GM12878 (cell line): Measurements from ENCODE around the gene RIMS1. TPM values are rescaled to one million over a fixed set of nuclear protein-coding genes. Genes with fewer than 3 reads are reported as not detected.

Source experiments
- ATAC-seq: fragments of 200-7000 bp; cut with Tn5 transposase; 3 replicates; pipeline ENCODE4 v1.9.1; 2020; ENCODE audit warnings: mild to moderate bottlenecking, moderate library complexity
- BruUV-seq: library from RNA; stranded (reverse); fragments of 400-500 nt; replicated peaks from 2 replicates; lab custom pipeline; 2021; lab: Mats Ljungman, UMichigan
- CTCF ChIA-PET: fragments of 300-600 bp; sonication (Branson Sonifier 250); formaldehyde crosslinking; extraction: SDS; loops from one replicate; lab custom pipeline; 2021; ENCODE audit warnings: inconsistent platforms; lab: Yijun Ruan, JAX
- POLR2A ChIA-PET: fragments of 350-600 bp; formaldehyde crosslinking; extraction: SDS; loops from one replicate; lab custom pipeline; 2021; ENCODE audit warnings: inconsistent platforms; lab: Charles Lee
- RAD21 ChIA-PET: fragments of 300-600 bp; sonication (Branson Sonifier 250); formaldehyde crosslinking; loops from one replicate; lab custom pipeline; 2023; ENCODE audit warnings: antibody characterized with exemption; ENCODE audit not compliant: unreplicated experiment; lab: Charles Lee
- SMC1A ChIA-PET: fragments of 300-600 bp; sonication (Branson Sonifier 250); formaldehyde crosslinking; loops from one replicate; lab custom pipeline; 2023; ENCODE audit not compliant: unreplicated experiment, uncharacterized antibody; lab: Charles Lee
- DNase-seq: peaks from one replicate; pipeline ENCODE4 v3.0.0-alpha.2; 2011; ENCODE audit warnings: low read depth, low spot score
- FAIRE-seq: peaks from 3 replicates; lab custom pipeline; 2011; peaks lifted over from hg19 to GRCh38; lab: Jason Lieb, UNC
- H2AFZ ChIP-seq: 2 replicates; pipeline ENCODE4 v1.6.0; 2011; ENCODE audit warnings: low read depth, low read length, control low read depth; ENCODE audit not compliant: control insufficient read depth
- H3K27ac ChIP-seq: 2 replicates; pipeline ENCODE4 v1.5.1; 2011; ENCODE audit warnings: control low read depth; ENCODE audit not compliant: control insufficient read depth, insufficient read depth
- H3K27me3 ChIP-seq, 2 experiments: replicated peaks in 1 of 2; 2 replicates each; pipeline versions ENCODE4 v1.6.0 to v1.6.1; 2011; ENCODE audit warnings: low read length in 1 of 2; ENCODE audit not compliant: control insufficient read depth in 2 of 2, insufficient read depth in 2 of 2
- H3K36me3 ChIP-seq, 2 experiments: 2 replicates each; pipeline ENCODE4 v1.5.1; 2011; ENCODE audit warnings: low read length in 1 of 2; ENCODE audit not compliant: control insufficient read depth in 2 of 2, insufficient read depth in 2 of 2
- H3K4me1 ChIP-seq: 2 replicates; pipeline ENCODE4 v1.6.1; 2011; ENCODE audit warnings: mild to moderate bottlenecking, low read length, moderate library complexity, mixed read lengths; ENCODE audit not compliant: control insufficient read depth, insufficient read depth
- H3K4me2 ChIP-seq: 2 replicates; pipeline ENCODE4 v1.6.0; 2011; ENCODE audit warnings: control low read depth; ENCODE audit not compliant: control insufficient read depth, insufficient read depth
- H3K4me3 ChIP-seq: fragments of 200-600 bp; sonication (generic); 2 replicates; pipeline ENCODE4 v1.5.1; 2016
- H3K79me2 ChIP-seq: 2 replicates; pipeline ENCODE4 v1.6.0; 2011; ENCODE audit warnings: low read length; ENCODE audit not compliant: control insufficient read depth, insufficient read depth
- H3K9ac ChIP-seq: 2 replicates; pipeline ENCODE4 v1.8.0; 2011; ENCODE audit warnings: low read length, control low read depth, mixed read lengths; ENCODE audit not compliant: control insufficient read depth, insufficient read depth
- H3K9me3 ChIP-seq: replicated peaks from 3 replicates; pipeline ENCODE4 v1.5.1; 2011; ENCODE audit warnings: mild to moderate bottlenecking, low read length; ENCODE audit not compliant: control insufficient read depth, insufficient read depth
- H4K20me1 ChIP-seq: 2 replicates; pipeline ENCODE4 v1.6.0; 2011; ENCODE audit not compliant: control insufficient read depth, insufficient read depth
- BCL11A ChIP-seq: IDR thresholded peaks from 2 replicates; pipeline ENCODE4 v1.6.1; 2011; ENCODE audit warnings: low read depth, low read length
- CHD4 ChIP-seq: fragments of 200-600 bp; sonication (generic); IDR thresholded peaks from 2 replicates; pipeline ENCODE4 v1.6.1; 2016; ENCODE audit warnings: mild to moderate bottlenecking
- HDAC6 ChIP-seq: fragments of 200-600 bp; sonication (generic); IDR thresholded peaks from one replicate; pipeline ENCODE4 v1.8.0; 2017; ENCODE audit warnings: antibody characterized with exemption; ENCODE audit not compliant: unreplicated experiment
- IRF4 ChIP-seq: IDR thresholded peaks from 2 replicates; pipeline ENCODE4 v1.6.1; 2011; ENCODE audit warnings: low read depth, low read length
- NFIC ChIP-seq: IDR thresholded peaks from 2 replicates; pipeline ENCODE4 v1.6.1; 2012; ENCODE audit warnings: low read depth, mild to moderate bottlenecking, inconsistent platforms, low read length, moderate library complexity
- POLR2A ChIP-seq: IDR thresholded peaks from 2 replicates; pipeline ENCODE4 v1.6.1; 2011; ENCODE audit warnings: low read depth, mild to moderate bottlenecking, low read length
- POLR2AphosphoS5 ChIP-seq: IDR thresholded peaks from 2 replicates; pipeline ENCODE4 v1.6.1; 2011; ENCODE audit warnings: mild to moderate bottlenecking, low read length, inconsistent platforms
- ZNF622 ChIP-seq: fragments of 450-650 bp; IDR thresholded peaks from 2 replicates; pipeline ENCODE4 v1.6.1; 2017; ENCODE audit warnings: mild to moderate bottlenecking, inconsistent platforms
- WGBS: methylation state at CpG from one replicate; pipeline ENCODE4 v1.1.6; 2016; ENCODE audit warnings: low lambda C conversion rate; ENCODE audit not compliant: insufficient replicate concordance, insufficient coverage; ENCODE audit errors: missing lambda C conversion rate; 5-methylcytosine and 5-hydroxymethylcytosine counted together
- in situ Hi-C: fragments of 300-500 bp; cut with MboI; formaldehyde crosslinking; loops from 9 replicates; pipeline ENCODE4 v1.14.3; 2018; ENCODE audit warnings: mixed read lengths
- intact Hi-C: fragments of 100-400 bp; cut with micrococcal nuclease; formaldehyde crosslinking; loops from one replicate; pipeline ENCODE4 v1.14.2; 2022; ENCODE audit not compliant: unreplicated experiment
- polyA plus RNA-seq, 11 experiments: library from polyadenylated mRNA; depleted of rRNA in 4 of 11; unstranded in 6 of 11; stranded (reverse) in 5 of 11; fragments of >200 nt; fragmentation: Nextera tagmentation in 4 of 11; fragmentation: Illumina TruSeq in 1 of 11; extraction: Ambion mirVana in 4 of 11; extraction: Trizol in 1 of 11; gene quantifications; 1 replicate in 1 of 11; 2 replicates in 10 of 11; pipeline versions ENCODE4 v1.2.1 to v1.2.3, GENCODE V29; 2011 to 2016; ENCODE audit warnings: inconsistent platforms in 2 of 11, missing spikeins in 2 of 11, low read depth in 1 of 11
- total RNA-seq, 4 experiments: library from RNA; depleted of rRNA in 3 of 4; stranded (reverse); fragments of >200 nt in 3 of 4; fragmentation: Illumina TruSeq in 1 of 4; extraction: Trizol in 1 of 4; gene quantifications; 2 replicates each; pipeline versions ENCODE4 v1.2.1 to v1.2.3, GENCODE V29; 2013 to 2021
- TF ChIP-seq, protein P1 (sequence below): IDR thresholded peaks from 2 replicates; pipeline ENCODE4 v1.6.1; 2012; ENCODE audit warnings: mild to moderate bottlenecking, low read depth, low read length
- TF ChIP-seq, protein P2 (sequence below): IDR thresholded peaks from 2 replicates; pipeline ENCODE4 v1.6.1; 2012; ENCODE audit warnings: low read depth, low read length, improper control_type of control experiment

RIMS1 gene
- total and polyA plus RNA-seq, 10 of the 15 experiments (the other 5 are each of a cell fraction or from before 2014, with no cell fraction given): 0.05 to 0.76 (median 0.23) TPM

DNA sequence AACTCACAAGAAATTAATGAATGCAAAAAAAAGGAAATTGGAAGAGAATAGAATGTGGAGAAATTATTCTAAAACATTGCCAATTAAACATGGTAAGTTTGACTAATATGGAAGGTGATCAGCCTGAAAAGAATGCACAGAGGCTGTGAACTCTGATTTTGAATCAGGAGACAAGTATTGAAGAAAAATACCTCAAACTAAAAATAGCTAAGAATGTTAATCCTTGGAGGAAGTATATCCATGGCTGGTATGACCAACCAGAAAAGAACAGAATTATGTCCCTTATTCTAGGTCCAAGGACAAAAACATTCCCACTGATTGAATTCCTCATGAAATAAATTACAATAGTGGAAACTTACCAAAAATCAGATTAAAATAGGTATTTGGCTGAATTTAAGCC lies 7.3 kb upstream of the RIMS1 start:
- no peak overlapping the region for H3K4me2 ChIP-seq
- H3K79me2 ChIP-seq: no peaks in the 10 kb centered on the region
- ChIA-PET POLR2A (no interaction called here), CTCF (no interaction called here), SMC1A (no interaction called here), RAD21 (no interaction called here)
- no peak overlapping the region for H2AFZ ChIP-seq
- FAIRE-seq (no peak), DNase-seq (no peak)
- no peak overlapping the region for H3K27ac ChIP-seq
- H3K9me3 ChIP-seq: no peaks in the 10 kb centered on the region
- no peaks in the 10 kb centered on the region for H3K4me1 ChIP-seq
- intact Hi-C loops: no loop called here
- in situ Hi-C loops: no loop called here
- no TSS peak for BruUV-seq
- no peaks in the 10 kb centered on the region for H3K36me3 ChIP-seq
- H3K9ac ChIP-seq: no peak overlapping the region
- TF ChIP-seq NFIC (no peak), POLR2AphosphoS5 (no peak), IRF4 (no peak), HDAC6 (no peak), ZNF622 (no peak), CHD4 (no peak), POLR2A (no peak)
- TF ChIP-seq, all 136 proteins: peak for 0
- Histone ChIP-seq H4K20me1 (no peaks in the 10 kb centered on the region), H3K27me3 (no peaks in the 10 kb centered on the region), H3K4me3 (no peak overlapping the region)
- ATAC-seq: no peak

DNA sequence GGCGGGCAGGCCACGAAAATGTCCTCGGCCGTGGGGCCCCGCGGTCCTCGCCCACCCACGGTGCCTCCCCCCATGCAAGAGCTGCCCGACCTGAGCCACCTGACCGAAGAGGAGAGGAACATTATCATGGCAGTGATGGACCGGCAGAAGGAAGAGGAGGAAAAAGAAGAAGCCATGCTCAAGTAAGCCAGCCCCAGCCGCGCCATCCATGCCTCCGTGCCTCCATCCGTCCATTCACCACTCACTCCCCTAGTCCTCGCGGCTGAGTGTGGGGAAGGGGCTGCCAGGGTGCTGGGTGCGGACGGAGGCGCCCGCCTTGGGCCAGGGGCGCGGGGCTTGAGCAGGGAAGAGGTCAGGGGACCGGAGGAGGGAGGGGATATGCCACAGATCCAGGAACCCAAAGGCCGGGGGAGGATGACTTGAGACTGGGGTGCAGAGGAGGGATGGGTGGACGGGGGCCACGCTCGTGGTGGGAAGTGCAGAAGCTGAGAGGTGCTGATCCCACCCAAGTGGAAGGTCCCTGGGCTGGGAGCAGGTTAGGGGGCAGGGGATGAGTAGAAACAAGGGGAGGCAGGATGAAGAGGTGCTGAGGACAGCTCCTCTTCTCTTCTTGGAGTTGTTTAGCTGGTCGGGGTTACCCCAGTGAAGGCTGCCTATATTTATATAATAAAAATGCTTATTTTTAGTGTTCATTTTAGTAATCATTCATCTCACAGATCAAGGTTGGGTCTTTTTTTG lies 825 bp downstream of the RIMS1 start:
- H3K9ac ChIP-seq: no peak overlapping the region
- FAIRE-seq (no peak), DNase-seq (no peak), ATAC-seq (peak; percentile 44; the same call in 2 of the 3 replicates)
- H3K79me2 ChIP-seq: no peaks in the 10 kb centered on the region
- POLR2A ChIA-PET: no interaction called here
- BruUV-seq: no TSS peak
- no peaks in the 10 kb centered on the region for H3K36me3 ChIP-seq
- H3K27me3 ChIP-seq: peaks cover 0 to 3% of the 10 kb centered on the region in 2 experiments
- H2AFZ ChIP-seq: no peak overlapping the region
- H4K20me1 ChIP-seq: no peaks in the 10 kb centered on the region
- no peak overlapping the region for H3K4me3 ChIP-seq
- no peak overlapping the region for H3K4me2 ChIP-seq
- RAD21 ChIA-PET: no interaction called here
- SMC1A ChIA-PET: no interaction called here
- H3K4me1 ChIP-seq: no peaks in the 10 kb centered on the region
- H3K27ac ChIP-seq: no peak overlapping the region
- no peaks in the 10 kb centered on the region for H3K9me3 ChIP-seq
- no peak for TF ChIP-seq BCL11A
- TF ChIP-seq, protein P1, sequence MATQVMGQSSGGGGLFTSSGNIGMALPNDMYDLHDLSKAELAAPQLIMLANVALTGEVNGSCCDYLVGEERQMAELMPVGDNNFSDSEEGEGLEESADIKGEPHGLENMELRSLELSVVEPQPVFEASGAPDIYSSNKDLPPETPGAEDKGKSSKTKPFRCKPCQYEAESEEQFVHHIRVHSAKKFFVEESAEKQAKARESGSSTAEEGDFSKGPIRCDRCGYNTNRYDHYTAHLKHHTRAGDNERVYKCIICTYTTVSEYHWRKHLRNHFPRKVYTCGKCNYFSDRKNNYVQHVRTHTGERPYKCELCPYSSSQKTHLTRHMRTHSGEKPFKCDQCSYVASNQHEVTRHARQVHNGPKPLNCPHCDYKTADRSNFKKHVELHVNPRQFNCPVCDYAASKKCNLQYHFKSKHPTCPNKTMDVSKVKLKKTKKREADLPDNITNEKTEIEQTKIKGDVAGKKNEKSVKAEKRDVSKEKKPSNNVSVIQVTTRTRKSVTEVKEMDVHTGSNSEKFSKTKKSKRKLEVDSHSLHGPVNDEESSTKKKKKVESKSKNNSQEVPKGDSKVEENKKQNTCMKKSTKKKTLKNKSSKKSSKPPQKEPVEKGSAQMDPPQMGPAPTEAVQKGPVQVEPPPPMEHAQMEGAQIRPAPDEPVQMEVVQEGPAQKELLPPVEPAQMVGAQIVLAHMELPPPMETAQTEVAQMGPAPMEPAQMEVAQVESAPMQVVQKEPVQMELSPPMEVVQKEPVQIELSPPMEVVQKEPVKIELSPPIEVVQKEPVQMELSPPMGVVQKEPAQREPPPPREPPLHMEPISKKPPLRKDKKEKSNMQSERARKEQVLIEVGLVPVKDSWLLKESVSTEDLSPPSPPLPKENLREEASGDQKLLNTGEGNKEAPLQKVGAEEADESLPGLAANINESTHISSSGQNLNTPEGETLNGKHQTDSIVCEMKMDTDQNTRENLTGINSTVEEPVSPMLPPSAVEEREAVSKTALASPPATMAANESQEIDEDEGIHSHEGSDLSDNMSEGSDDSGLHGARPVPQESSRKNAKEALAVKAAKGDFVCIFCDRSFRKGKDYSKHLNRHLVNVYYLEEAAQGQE: peak; percentile 54; the same call in 1 of the 2 replicates
- TF ChIP-seq, protein P2, sequence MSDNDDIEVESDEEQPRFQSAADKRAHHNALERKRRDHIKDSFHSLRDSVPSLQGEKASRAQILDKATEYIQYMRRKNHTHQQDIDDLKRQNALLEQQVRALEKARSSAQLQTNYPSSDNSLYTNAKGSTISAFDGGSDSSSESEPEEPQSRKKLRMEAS: no peak
- no peak for TF ChIP-seq NFIC
- in situ Hi-C loops (no loop called here), intact Hi-C loops (no loop called here)
- WGBS: 31% methylated on average over 23 of the region's 29 CpGs
- CTCF ChIA-PET: no interaction called here
